ENCODE data around the gene BLTP2. TPM values are rescaled to one million over a fixed set of nuclear protein-coding genes. Genes with fewer than 3 reads are reported as not detected.

Gene BLTP2
- total RNA-seq, 2 donors from 2014 or later: 184 to 422 TPM

DNA sequence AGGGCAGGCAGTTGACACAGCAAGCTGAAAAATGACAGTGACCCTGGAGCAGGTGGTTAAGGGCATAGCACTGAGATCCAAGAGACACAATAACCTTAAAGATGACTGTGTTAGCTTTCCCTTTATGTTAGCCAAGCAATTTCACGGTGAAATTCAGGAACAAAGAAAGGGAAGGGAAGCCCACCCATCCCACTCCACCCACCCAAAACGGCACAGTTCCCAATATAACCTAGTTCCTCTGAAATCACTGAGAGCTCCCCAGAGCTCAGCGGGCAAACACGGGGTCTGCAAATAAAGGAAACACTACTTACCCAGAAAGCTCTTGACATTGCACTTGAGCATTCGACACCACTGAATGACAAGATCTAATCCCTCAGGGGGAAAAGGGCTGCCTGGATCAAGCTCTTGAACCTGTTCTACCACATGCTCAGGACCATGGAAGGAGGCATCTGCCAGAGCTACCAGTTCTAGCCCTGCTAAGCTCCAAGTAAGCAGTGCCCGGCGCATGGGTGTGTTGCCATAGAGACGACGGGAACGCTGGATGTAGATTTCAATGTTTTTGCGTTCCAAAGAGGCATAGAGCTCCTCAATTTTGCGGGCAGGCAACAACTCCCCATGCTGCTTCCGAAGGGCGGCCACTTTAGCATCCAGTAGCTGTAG is 10.6 kb downstream of the BLTP2 start:
- no peak for DNase-seq (ENCODE audit: low spot score)
- no peaks in the 10 kb centered on the region for H3K9me3 Mint-ChIP-seq
- no peak overlapping the region for H3K27ac Mint-ChIP-seq
- peaks cover 7 to 8% of the 10 kb centered on the region in 2 donors for H3K4me1 Mint-ChIP-seq (ENCODE audit: low read depth in 2 of 2)
- ATAC-seq: no peak
- peaks cover 39% of the 10 kb centered on the region for H3K36me3 Mint-ChIP-seq
- no peaks in the 10 kb centered on the region for H3K27me3 Mint-ChIP-seq
- no peak overlapping the region for H3K4me3 Mint-ChIP-seq

DNA sequence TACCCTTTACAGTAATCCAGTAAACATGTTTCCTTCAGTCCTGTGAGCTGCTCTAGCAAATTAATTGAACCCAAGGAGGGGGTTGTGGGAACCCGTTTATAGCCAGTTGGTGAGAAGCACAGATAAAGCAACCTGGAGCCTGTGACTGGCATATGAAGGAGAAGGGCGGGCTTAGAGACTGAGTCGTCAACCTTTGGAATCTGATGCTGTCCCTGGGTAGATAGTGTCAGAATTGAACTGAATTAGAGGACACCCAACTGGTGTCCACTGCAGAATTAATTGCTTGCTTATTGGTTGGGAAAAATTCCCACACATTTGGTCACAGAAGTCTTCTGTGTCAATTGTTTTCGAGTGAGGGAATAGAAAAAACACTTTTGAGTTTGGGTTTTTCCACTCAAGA is 18.1 kb downstream of the BLTP2 start:
- no peak for ATAC-seq
- DNase-seq (ENCODE audit: low spot score): no peak
- Mint-ChIP-seq H3K4me3 (no peak overlapping the region), H3K36me3 (peaks cover 35% of the 10 kb centered on the region), H3K4me1 (ENCODE audit: low read depth in 2 of 2) (peaks cover 5 to 9% of the 10 kb centered on the region in 2 donors), H3K27ac (no peak overlapping the region), H3K9me3 (no peaks in the 10 kb centered on the region), H3K27me3 (no peaks in the 10 kb centered on the region)

DNA sequence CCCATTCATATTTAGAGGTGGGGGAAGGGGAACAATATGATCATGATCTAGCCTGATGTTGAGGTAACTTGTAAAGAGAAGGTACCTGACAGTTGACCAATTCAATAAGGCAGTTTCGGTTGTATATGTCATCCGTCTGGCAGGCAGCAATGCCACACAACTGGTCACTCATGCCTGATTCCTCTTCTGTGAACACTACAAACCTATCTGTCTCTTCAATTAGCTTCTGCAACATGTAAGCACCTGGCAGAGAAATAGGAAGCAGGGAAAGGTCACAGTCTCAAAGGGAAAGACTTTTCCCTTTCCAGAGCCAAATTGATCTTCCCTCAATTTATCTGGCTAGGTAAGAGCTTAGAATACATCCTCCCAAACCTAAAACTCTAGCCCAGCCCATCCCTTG is 20.8 kb downstream of the BLTP2 start:
- DNase-seq (ENCODE audit: low spot score) (no peak), ATAC-seq (no peak)
- Mint-ChIP-seq H3K4me3 (no peak overlapping the region), H3K9me3 (no peaks in the 10 kb centered on the region), H3K27ac (no peak overlapping the region), H3K4me1 (ENCODE audit: low read depth in 2 of 2) (peaks cover 5 to 9% of the 10 kb centered on the region in 2 donors), H3K27me3 (no peaks in the 10 kb centered on the region), H3K36me3 (peaks cover 50% of the 10 kb centered on the region)

DNA sequence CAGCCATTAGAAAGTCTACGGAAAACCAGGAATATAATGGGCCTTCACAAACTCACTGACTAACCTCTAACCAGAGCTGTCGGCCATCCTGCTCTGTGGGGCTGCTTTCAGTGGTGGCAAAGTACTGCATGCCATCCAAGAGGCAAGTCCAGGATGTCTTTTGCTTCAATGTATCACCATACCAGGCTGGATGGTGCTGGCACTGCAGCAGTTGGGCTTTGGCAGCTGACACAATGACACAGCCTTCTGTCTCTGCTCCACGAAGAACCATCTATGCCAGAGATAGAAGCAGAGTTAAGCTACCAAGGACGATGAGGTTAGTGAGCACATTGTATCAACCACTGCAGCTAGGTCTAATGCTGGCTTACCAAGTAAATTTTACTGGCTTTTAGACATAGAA is 21.3 kb downstream of the BLTP2 start:
- peaks cover 50% of the 10 kb centered on the region for H3K36me3 Mint-ChIP-seq
- H3K9me3 Mint-ChIP-seq: no peaks in the 10 kb centered on the region
- H3K27ac Mint-ChIP-seq: no peak overlapping the region
- DNase-seq (ENCODE audit: low spot score): no peak
- H3K4me1 Mint-ChIP-seq (ENCODE audit: low read depth in 2 of 2): peaks cover 5 to 9% of the 10 kb centered on the region in 2 donors
- ATAC-seq: no peak
- no peak overlapping the region for H3K4me3 Mint-ChIP-seq
- no peaks in the 10 kb centered on the region for H3K27me3 Mint-ChIP-seq

DNA sequence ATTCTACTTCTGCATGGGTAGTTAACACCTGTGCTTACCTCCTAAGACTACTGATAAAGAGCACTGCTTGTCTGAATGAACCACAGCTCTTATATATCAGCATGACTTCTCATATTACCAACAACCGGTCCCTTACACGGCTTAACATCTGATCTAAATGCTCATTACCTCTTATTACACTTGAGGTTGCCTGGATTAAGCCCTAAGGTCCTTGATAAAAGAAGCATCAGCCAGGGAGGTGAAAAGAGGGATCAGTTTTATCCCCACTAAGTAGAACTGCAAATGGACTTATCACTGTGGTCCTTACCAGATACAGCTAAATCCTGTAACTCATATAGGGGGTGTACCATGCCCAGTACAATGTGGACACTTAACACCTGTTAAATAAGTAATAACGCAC is 22.8 kb downstream of the BLTP2 start:
- no peak overlapping the region for H3K4me3 Mint-ChIP-seq
- DNase-seq (ENCODE audit: low spot score): no peak
- H3K27me3 Mint-ChIP-seq: no peaks in the 10 kb centered on the region
- peaks cover 0 to 5% of the 10 kb centered on the region in 2 donors for H3K4me1 Mint-ChIP-seq (ENCODE audit: low read depth in 2 of 2)
- H3K36me3 Mint-ChIP-seq: peaks cover 42% of the 10 kb centered on the region
- ATAC-seq: no peak
- H3K27ac Mint-ChIP-seq: no peak overlapping the region
- H3K9me3 Mint-ChIP-seq: no peaks in the 10 kb centered on the region

DNA sequence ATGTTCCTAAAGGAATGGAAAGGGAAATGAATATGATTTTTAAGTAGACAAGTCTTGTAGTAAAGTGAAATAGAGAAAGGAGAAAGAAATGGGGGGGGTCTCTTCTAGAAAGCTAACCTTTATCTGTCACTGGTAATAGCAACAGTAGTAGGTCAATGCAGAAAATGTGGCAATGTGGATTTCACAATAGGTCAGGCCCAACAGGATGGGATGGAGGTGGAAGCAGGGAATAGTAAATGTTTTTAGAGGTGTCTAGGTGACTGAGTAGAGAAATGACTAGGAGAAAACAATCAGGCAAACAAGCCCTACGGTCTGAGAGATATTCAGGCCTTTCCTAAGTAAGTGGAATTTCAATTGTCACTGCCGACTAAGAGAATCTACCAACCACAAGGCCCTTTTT is 24.9 kb downstream of the BLTP2 start:
- H3K9me3 Mint-ChIP-seq: no peaks in the 10 kb centered on the region
- peaks cover 0 to 2% of the 10 kb centered on the region in 2 donors for H3K4me1 Mint-ChIP-seq (ENCODE audit: low read depth in 2 of 2)
- peaks cover 39% of the 10 kb centered on the region for H3K36me3 Mint-ChIP-seq
- ATAC-seq: no peak
- H3K27me3 Mint-ChIP-seq: no peaks in the 10 kb centered on the region
- H3K27ac Mint-ChIP-seq: no peak overlapping the region
- DNase-seq (ENCODE audit: low spot score): no peak
- H3K4me3 Mint-ChIP-seq: no peak overlapping the region

DNA sequence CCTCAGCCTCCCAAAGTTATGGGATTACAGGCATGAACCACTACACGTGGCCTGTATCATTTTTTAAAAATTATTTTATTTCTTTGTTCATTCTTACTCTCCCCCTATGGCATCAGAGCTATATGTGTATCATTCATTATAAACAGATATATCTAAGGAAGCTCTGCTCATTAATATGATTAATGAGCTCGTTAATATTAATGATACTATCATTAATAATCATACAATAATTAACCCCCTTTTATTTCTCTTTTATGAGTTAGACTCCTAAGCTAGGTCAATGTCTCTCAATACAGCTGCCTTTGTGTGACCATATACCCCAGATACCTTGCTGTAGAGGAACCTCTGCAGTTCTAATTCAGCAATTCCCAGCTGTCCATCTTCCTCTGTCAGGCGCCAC is 26.5 kb downstream of the BLTP2 start:
- H3K27me3 Mint-ChIP-seq: no peaks in the 10 kb centered on the region
- DNase-seq (ENCODE audit: low spot score): no peak
- H3K4me3 Mint-ChIP-seq: no peak overlapping the region

DNA sequence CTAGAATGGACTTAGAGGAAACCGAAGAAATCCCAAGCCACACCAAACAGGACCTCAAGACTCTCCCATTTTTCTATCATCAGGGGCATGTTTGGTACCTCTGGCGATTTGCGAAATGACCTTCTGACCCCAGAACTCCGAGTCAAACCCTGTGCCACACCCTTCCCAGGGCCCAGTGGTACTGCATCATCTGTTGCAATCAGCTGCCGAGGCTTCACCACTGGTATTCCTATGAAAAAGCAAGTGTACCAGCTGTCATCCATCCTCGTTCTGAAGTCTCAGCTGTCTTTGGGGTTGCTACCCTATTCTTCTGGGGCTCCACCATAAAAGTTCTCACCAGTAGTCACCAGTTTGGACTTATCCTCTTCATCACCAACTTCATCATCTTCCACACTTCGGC is 28.7 kb downstream of the BLTP2 start:
- H3K27ac Mint-ChIP-seq: no peak overlapping the region
- no peak overlapping the region for H3K4me3 Mint-ChIP-seq
- DNase-seq (ENCODE audit: low spot score): no peak
- H3K36me3 Mint-ChIP-seq: peaks cover 30% of the 10 kb centered on the region
- H3K9me3 Mint-ChIP-seq: no peaks in the 10 kb centered on the region
- H3K4me1 Mint-ChIP-seq (ENCODE audit: low read depth in 2 of 2): peaks cover 0 to 4% of the 10 kb centered on the region in 2 donors
- ATAC-seq: no peak
- no peaks in the 10 kb centered on the region for H3K27me3 Mint-ChIP-seq

More for the DNA sequence above, 26.5 kb downstream of the BLTP2 start:
- Mint-ChIP-seq H3K4me1 (ENCODE audit: low read depth in 2 of 2) (peaks cover 0 to 4% of the 10 kb centered on the region in 2 donors), H3K36me3 (peaks cover 40% of the 10 kb centered on the region), H3K27ac (no peak overlapping the region), H3K9me3 (no peaks in the 10 kb centered on the region)
- ATAC-seq: no peak

DNA sequence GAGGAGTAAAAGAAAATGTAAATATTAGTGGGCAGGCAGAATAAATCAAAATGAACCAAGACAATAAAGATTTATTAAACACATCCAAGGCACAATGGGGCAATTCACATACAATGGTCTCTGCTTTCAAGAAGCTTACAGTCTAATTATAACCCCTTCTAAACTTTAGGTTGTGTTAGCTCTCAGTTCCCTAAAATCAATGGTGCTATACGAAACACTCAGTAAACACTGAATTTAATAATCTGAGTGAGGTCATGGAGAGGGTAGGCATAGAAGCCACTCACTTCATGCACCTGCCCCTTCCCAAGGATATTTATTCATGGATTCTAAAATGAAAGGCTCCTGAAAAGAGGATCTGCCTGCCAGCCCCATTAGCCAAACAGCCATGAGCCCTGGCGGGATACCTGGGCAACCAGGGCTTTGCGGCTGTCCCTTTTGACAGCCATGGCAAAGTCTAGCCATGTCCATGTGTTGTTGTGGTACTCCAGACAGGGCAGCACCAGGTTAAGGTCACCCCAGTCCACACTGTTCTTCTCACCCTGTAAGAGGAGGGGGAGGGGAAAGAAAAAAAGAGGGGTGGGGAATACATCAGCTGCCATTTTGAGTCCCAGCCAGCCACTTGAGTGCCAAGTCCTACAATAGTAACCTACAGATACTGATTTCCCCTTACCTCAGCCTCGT is 29.6 kb downstream of the BLTP2 start:
- Mint-ChIP-seq H3K9me3 (no peaks in the 10 kb centered on the region), H3K36me3 (peaks cover 24% of the 10 kb centered on the region), H3K27me3 (no peaks in the 10 kb centered on the region), H3K27ac (no peak overlapping the region), H3K4me1 (ENCODE audit: low read depth in 2 of 2) (peaks cover 0 to 4% of the 10 kb centered on the region in 2 donors), H3K4me3 (no peak overlapping the region)
- ATAC-seq (no peak), DNase-seq (ENCODE audit: low spot score) (no peak)

DNA sequence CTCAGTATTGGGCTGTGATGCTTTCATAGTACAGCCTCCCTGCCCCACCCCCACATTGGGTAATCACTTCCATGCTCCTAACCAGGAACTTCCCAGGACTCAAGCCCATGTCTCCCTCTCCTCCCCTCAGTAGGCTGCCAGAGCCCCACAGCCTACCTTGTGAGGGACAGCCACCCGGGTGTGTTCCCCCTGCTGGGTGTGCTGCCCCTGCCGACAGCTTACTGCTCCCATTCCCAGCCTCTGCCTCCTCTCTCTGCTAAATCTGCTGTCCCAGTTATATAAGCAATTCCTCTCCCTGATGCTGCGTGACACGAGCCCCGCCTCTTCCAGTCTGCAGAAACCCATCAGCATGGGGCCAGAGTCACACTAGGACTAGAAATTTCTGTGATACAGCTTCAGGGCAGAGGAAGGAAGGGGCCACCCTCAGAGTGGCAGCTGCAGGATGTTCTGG is 31.0 kb downstream of the BLTP2 start, which contains the start of gene RSKR:
RSKR (minus strand) TSS at position 255 of the 451 bp plus-strand sequence; CDS start at position 231, 24 bp downstream.
- Mint-ChIP-seq H3K36me3 (peaks cover 15% of the 10 kb centered on the region), H3K9me3 (no peaks in the 10 kb centered on the region), H3K4me1 (ENCODE audit: low read depth in 2 of 2) (peaks cover 0 to 4% of the 10 kb centered on the region in 2 donors), H3K27ac (no peak within 1 kb of the TSS), H3K27me3 (no peaks in the 10 kb centered on the region), H3K4me3 (no peak within 1 kb of the TSS)
- no peak for DNase-seq (ENCODE audit: low spot score)
- no peak for ATAC-seq

DNA sequence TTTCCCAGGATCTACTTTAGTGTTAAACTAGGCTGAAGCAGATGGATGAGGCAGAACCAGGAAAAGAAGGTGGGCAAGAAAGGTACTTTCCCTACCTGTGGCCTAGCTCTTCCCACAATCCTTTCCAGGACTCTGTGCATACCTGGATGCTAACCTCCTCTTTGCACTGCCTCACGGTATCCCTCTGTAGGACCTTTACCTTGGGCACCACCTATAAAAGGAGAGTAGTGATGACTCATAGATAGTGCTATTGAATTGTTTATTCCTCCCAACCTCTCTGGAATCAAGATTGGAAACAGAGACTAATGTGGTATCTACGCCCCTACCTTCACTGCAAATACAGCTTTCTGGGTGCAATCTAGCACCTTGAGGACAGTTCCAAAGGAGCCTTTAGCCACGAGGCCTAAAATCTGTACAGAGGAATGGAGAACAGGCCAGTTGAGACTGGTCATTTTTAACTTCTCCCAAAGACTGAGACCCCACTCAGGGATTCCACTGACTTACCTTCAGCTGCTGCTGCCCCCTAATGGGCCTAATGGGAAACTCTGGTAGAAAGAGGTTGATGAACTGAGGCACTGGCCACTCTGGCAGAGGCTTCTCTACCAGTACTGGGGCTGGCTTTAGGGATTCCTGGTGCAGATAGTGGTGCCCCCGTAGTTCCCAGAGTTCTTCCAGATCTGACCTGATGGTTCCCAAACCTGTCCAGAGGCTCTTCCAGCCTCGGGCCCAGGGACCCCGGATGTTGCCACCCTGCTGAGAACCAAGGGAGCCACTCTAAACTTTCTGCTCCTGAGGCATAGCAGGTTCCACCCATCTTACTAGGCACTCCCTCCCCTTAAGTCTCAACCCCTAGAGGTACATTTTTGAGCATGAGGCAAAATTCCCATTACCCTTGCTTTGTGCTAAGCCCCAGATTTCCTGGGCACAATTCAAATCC is 31.8 kb downstream of the BLTP2 start:
- no peaks in the 10 kb centered on the region for H3K9me3 Mint-ChIP-seq
- H3K4me3 Mint-ChIP-seq: no peak overlapping the region
- DNase-seq (ENCODE audit: low spot score) (no peak), ATAC-seq (peak in 1 of 2 donors; percentile 25)
- peaks cover 0 to 4% of the 10 kb centered on the region in 2 donors for H3K4me1 Mint-ChIP-seq (ENCODE audit: low read depth in 2 of 2)
- no peak overlapping the region for H3K27ac Mint-ChIP-seq
- H3K36me3 Mint-ChIP-seq: peaks cover 15% of the 10 kb centered on the region
- H3K27me3 Mint-ChIP-seq: no peaks in the 10 kb centered on the region

DNA sequence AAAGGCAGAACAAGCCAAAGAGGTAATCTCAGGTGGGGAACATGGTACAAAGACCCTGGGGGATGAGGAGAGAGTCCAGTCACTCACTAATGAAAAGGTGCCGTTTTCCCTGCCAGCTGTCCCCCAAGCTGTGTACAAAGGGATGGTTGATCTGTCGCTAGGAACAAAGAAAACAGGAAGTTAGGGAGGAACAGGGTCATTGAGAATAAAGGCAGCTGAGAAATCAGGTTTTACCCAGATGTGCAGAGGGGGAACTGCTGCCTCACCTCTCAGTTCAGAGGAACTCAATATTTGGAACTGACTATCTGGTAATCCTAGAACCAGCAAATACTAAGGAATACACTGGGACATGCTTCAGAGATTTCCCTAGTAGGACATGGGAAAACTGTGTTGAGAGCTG is 32.4 kb downstream of the BLTP2 start:
- Mint-ChIP-seq H3K27me3 (no peaks in the 10 kb centered on the region), H3K4me3 (no peak overlapping the region), H3K4me1 (ENCODE audit: low read depth in 2 of 2) (peaks cover 0 to 4% of the 10 kb centered on the region in 2 donors), H3K36me3 (peaks cover 15% of the 10 kb centered on the region), H3K27ac (no peak overlapping the region), H3K9me3 (no peaks in the 10 kb centered on the region)
- DNase-seq (ENCODE audit: low spot score): no peak
- no peak for ATAC-seq

DNA sequence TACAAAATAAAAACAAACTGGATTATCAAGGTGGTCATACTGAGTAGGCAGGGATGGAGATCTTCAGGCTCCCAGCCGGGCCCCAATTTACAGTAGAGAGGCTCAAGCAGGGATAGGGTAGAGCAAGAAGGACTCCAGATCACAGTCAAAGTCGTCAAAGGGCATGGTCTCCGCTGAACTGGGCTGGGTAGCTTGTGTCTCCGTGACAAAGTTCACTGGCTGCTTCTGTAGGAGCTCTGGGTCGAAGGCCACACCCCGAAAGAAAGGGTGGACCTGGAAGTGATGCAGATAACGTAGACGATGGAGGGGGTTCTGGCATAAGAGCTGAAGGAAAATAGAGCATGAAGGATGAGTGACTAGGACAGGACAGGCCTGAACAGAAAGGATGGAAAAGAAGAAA is 34.6 kb downstream of the BLTP2 start:
- H3K27ac Mint-ChIP-seq: no peak overlapping the region
- H3K36me3 Mint-ChIP-seq: peaks cover 10% of the 10 kb centered on the region

More for the DNA sequence above, 34.6 kb downstream of the BLTP2 start:
- no peak for DNase-seq (ENCODE audit: low spot score)
- no peak for ATAC-seq
- Mint-ChIP-seq H3K9me3 (no peaks in the 10 kb centered on the region), H3K4me3 (no peak overlapping the region), H3K27me3 (no peaks in the 10 kb centered on the region), H3K4me1 (ENCODE audit: low read depth in 2 of 2) (peaks cover 0 to 4% of the 10 kb centered on the region in 2 donors)
